ENCODE data around the gene FIG4. TPM values are rescaled to one million over a fixed set of nuclear protein-coding genes. Genes with fewer than 3 reads are reported as not detected.

The FIG4 gene
- total and polyA plus RNA-seq, 4 donors = 10.8 to 20.4 (median 15.5) TPM

- 83 to 91% methylated on average over 2 of the region's 2 CpGs for WGBS, 2 donors
- H3K36me3 ChIP-seq (ENCODE audit: control insufficient read depth in 4 of 4, insufficient read depth in 4 of 4, low read length in 4 of 4) = peaks cover 0 to 1% (median 0%) of the 10 kb centered on the region in 4 donors
- TF ChIP-seq CTCF (IDR thresholded peaks at IDR 0.05; ENCODE audit: control extremely low read depth, extremely low read depth) = no peak
- ATAC-seq (ENCODE audit: insufficient read depth, low FRiP score) = no peak
- peaks cover 0 to 1% (median 0%) of the 10 kb centered on the region in 5 donors for H3K4me1 ChIP-seq (ENCODE audit: control insufficient read depth in 5 of 5, insufficient read depth in 5 of 5, low read length in 5 of 5)
- no peaks in the 10 kb centered on the region for H3K9me3 ChIP-seq (ENCODE audit: control insufficient read depth in 4 of 4, insufficient read depth in 3 of 4, low read length in 3 of 4)
- H3K9ac ChIP-seq (ENCODE audit: insufficient read depth in 1 of 2, low read length in 2 of 2) = no peak overlapping the region
- no peak overlapping the region for H3K4me3 ChIP-seq
- H3K27ac ChIP-seq (ENCODE audit: low read depth in 1 of 2, low read length in 1 of 2) = no peak overlapping the region
- no peaks in the 10 kb centered on the region for H3K27me3 ChIP-seq (ENCODE audit: control insufficient read depth in 3 of 3, insufficient read depth in 3 of 3, low read length in 2 of 3)
- DNase-seq = no peak
Observed at GRCh38 chr6:109782491-109782999, 91.4 kb downstream of the FIG4 start.

- no peak for TF ChIP-seq CTCF (IDR thresholded peaks at IDR 0.05; ENCODE audit: control extremely low read depth, extremely low read depth)
- peaks cover 0 to 1% (median 0%) of the 10 kb centered on the region in 4 donors for H3K36me3 ChIP-seq (ENCODE audit: control insufficient read depth in 4 of 4, insufficient read depth in 4 of 4, low read length in 4 of 4)
- H3K9ac ChIP-seq (ENCODE audit: insufficient read depth in 1 of 2, low read length in 2 of 2) = no peak overlapping the region
- no peaks in the 10 kb centered on the region for H3K27me3 ChIP-seq (ENCODE audit: control insufficient read depth in 3 of 3, insufficient read depth in 3 of 3, low read length in 2 of 3)
- ATAC-seq (ENCODE audit: insufficient read depth, low FRiP score) (no peak), DNase-seq (no peak)
- H3K4me3 ChIP-seq = no peak overlapping the region
- H3K4me1 ChIP-seq (ENCODE audit: control insufficient read depth in 5 of 5, insufficient read depth in 5 of 5, low read length in 5 of 5) = peaks cover 0 to 2% (median 0%) of the 10 kb centered on the region in 5 donors
- WGBS, 2 donors = 86 to 87% methylated on average over 4 of the region's 4 CpGs
- no peaks in the 10 kb centered on the region for H3K9me3 ChIP-seq (ENCODE audit: control insufficient read depth in 4 of 4, insufficient read depth in 3 of 4, low read length in 3 of 4)
- H3K27ac ChIP-seq (ENCODE audit: low read depth in 1 of 2, low read length in 1 of 2) = no peak overlapping the region
Observed at GRCh38 chr6:109783250-109783986, 92.3 kb downstream of the FIG4 start.

- peaks cover 0 to 2% (median 0%) of the 10 kb centered on the region in 5 donors for H3K4me1 ChIP-seq (ENCODE audit: control insufficient read depth in 5 of 5, insufficient read depth in 5 of 5, low read length in 5 of 5)
- H3K27ac ChIP-seq (ENCODE audit: low read depth in 1 of 2, low read length in 1 of 2) = no peak overlapping the region
- ATAC-seq (ENCODE audit: insufficient read depth, low FRiP score) (no peak), DNase-seq (no peak)
- no peak overlapping the region for H3K9ac ChIP-seq (ENCODE audit: insufficient read depth in 1 of 2, low read length in 2 of 2)
- H3K27me3 ChIP-seq (ENCODE audit: control insufficient read depth in 3 of 3, insufficient read depth in 3 of 3, low read length in 2 of 3) = no peaks in the 10 kb centered on the region
- TF ChIP-seq CTCF (IDR thresholded peaks at IDR 0.05; ENCODE audit: control extremely low read depth, extremely low read depth) = no peak
- H3K4me3 ChIP-seq = no peak overlapping the region
- peaks cover 0 to 3% (median 1%) of the 10 kb centered on the region in 4 donors for H3K36me3 ChIP-seq (ENCODE audit: control insufficient read depth in 4 of 4, insufficient read depth in 4 of 4, low read length in 4 of 4)
- WGBS, 2 donors = 94 to 99% methylated on average over 2 of the region's 2 CpGs
- H3K9me3 ChIP-seq (ENCODE audit: control insufficient read depth in 4 of 4, insufficient read depth in 3 of 4, low read length in 3 of 4) = no peaks in the 10 kb centered on the region
Observed at GRCh38 chr6:109787312-109787711, 96.2 kb downstream of the FIG4 start.

All from lung (tissue), 12 donors.